Stromal cell of bone marrow (primary cell): Measurements from ENCODE around the gene PRDM12.
A peak's percentile ranks its signal among the peaks of the same experiment; 100 is the strongest.
"Not testable (repeated sequence)": the region's sequence is repeated elsewhere in the genome, so short reads cannot be mapped to it uniquely, and the experiment has no call there.

Experiments
- DNase-seq: peaks from one replicate; pipeline ENCODE4 v3.0.0-alpha.2; 2012; ENCODE audit warnings: low read depth

PRDM12 gene

GRCh38 chr9:130665431-130666392 is 1.3 kb downstream of the PRDM12 start:
- DNase-seq = no peak

- no peak for DNase-seq
Measured at GRCh38 chr9:130666393-130667119, 2.2 kb downstream of the PRDM12 start.

- no peak for DNase-seq
Measured at GRCh38 chr9:130667120-130667435, 2.7 kb downstream of the PRDM12 start.

- no peak for DNase-seq
Measured at GRCh38 chr9:130668196-130668595, 3.8 kb downstream of the PRDM12 start.

DNA sequence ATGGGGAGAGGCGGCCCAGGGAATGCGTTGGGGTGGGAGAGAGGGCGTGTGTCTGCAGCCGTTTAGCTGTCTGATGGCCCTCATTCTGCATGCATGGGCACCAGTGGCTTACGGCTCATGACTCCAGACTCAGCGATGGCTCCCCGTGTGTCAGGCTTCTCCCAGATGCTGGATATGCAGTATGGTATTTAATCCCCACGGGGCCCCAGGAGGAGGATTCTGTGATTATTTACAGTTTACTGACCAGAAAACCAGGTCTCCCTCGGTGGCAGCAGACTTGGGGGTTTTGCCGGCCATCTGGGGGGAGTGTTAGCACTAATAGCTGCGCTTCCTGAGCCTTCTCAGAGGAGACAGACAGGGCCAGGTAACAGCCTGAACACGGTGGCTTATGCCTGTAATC is 4.3 kb downstream of the PRDM12 start:
- no peak for DNase-seq

- DNase-seq = no peak
Measured at GRCh38 chr9:130669965-130670364, 5.6 kb downstream of the PRDM12 start.

GRCh38 chr9:130670644-130671043 is 6.2 kb downstream of the PRDM12 start:
- no peak for DNase-seq

DNA sequence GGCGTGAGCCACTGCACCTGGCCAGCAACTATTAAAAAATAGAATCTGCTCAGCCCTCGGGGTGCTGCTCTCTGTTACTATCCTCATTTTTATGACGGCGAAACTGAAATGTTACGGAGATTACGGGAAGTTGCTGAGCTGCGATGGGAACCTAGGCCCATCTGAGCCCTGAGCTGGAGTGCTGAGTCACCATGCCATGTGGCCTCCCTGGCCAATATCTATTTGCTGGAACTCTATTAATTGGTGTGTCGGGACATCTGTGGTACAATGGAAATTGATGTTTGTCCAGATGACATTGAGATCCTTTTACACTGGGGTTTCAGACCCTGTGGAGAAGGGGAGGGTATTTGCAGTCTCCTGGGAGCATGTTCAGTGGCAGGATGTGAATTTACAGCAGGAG is 8.1 kb downstream of the PRDM12 start:
- DNase-seq = no peak

DNA sequence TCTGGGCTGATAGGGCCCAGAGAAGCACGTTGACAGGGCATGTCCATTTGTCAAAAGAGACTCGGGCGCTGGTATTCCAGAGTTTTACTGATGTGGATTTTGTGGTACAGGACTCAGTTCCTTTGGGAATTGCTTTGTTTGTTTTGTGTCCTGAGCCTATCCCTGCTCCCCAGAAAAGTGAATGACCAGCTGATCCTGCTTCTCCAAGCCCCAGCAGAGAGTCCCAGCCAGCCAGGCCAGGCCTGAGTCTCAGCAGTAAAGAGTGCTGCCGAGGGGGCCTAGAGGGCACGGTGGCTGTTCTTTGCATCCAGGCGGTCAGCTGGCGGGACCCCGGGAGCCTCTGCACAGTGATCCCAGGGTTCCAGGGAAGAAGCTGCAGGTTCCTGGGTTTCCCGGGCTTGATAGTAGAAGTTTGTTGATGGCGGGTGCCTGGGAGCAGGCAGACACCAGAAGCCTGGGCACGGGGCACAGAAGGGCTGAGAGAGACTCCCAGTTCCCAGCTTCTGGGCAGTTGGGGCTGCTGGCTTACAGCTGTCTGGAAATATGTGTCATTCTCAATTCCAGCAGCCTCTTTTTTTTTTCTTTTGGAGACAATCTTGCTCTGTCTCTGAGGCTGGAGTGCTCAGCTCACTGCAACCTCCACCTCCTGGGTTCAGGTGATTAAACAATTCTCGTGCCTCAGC is 8.7 kb downstream of the PRDM12 start:
- DNase-seq = no peak

DNA sequence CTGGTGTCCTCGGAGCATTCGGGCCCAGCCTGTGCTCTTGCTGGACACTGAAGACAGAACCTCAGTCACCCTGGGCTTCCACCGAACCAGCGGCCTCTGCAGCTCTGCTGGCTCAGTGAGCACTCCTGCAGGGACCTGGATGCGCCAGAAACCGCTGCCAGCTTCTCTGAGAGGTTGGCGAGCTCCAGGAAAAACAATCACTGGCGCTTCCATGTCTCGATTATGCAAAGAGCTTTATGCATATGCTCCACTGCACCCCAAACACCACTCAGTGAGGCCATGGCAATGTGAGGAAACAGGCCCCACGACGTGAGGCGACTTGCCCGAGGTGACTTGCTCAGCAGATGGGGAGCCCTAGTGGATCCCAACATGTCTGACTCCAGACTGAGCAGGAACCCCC is 11.0 kb downstream of the PRDM12 start:
- no peak for DNase-seq

GRCh38 chr9:130677252-130677651 is 12.9 kb downstream of the PRDM12 start:
- DNase-seq = no peak

GRCh38 chr9:130680836-130681768 is 16.7 kb downstream of the PRDM12 start:
- peak; percentile 70 for DNase-seq

GRCh38 chr9:130681769-130682420 is 17.5 kb downstream of the PRDM12 start:
- no peak for DNase-seq

GRCh38 chr9:130682421-130683121 is 18.2 kb downstream of the PRDM12 start:
- DNase-seq = peak; percentile 48

GRCh38 chr9:130685104-130685503 is 20.7 kb downstream of the PRDM12 start:
- DNase-seq = no peak

DNA sequence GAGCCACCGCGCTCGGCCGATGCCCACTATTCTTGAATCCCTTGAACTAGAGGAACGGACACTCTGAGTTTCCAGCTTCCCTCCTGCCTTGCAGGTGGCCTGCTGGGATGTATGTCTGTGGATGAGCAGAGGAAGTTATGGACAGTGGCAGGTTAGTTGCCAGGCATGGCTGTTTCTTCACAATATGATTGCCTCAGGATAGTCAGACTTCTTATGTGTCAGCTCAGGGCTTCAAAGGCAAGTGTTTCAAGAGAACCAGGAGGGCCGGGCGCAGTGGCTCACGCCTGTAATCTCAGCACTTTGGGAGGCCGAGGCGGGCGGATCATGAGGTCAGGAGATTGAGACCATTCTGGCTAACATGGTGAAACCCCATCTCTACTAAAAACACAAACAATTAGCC is 21.6 kb downstream of the PRDM12 start:
- DNase-seq = not testable (repeated sequence)

DNA sequence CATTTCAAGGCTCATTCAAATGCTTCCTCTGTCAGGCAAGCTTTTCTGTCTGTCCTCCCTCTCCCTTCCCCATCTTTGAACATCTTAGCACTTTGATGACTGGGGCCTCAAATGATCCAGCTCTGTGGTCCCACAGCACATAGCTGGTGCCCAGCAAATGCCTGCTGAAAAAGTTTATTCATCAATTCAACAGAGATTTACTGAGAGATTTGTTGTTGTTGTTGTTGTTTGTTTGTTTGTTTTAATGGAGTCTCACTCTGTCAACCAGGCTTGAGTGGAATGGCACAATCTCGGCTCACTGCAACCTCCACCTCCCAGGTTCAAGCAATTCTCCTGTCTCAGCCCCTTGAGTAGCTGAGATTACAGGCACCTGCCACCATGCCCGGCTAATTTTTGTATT is 23.2 kb downstream of the PRDM12 start:
- no peak for DNase-seq

DNA sequence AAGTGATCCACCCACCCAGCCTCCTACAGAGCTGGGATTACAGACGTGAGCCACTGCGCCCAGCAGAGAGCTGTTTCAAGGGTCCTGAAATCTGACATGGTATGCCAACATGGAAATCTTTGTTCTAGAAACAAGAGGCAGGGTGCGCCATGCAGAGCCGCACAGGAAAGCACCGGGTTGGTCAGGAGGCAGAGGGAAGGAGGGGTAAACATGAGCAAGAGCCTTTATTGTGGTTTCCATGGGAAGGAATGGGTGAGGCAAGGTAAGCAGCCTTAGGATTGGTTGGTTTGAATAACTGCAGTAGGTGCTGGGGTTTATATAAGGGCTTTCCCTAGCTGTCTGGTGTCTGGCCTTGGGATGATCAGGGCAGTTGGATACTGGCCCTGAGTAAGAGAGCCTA is 23.7 kb downstream of the PRDM12 start:
- DNase-seq = no peak

- no peak for DNase-seq
Measured at GRCh38 chr9:130689572-130689936, 25.2 kb downstream of the PRDM12 start.

DNA sequence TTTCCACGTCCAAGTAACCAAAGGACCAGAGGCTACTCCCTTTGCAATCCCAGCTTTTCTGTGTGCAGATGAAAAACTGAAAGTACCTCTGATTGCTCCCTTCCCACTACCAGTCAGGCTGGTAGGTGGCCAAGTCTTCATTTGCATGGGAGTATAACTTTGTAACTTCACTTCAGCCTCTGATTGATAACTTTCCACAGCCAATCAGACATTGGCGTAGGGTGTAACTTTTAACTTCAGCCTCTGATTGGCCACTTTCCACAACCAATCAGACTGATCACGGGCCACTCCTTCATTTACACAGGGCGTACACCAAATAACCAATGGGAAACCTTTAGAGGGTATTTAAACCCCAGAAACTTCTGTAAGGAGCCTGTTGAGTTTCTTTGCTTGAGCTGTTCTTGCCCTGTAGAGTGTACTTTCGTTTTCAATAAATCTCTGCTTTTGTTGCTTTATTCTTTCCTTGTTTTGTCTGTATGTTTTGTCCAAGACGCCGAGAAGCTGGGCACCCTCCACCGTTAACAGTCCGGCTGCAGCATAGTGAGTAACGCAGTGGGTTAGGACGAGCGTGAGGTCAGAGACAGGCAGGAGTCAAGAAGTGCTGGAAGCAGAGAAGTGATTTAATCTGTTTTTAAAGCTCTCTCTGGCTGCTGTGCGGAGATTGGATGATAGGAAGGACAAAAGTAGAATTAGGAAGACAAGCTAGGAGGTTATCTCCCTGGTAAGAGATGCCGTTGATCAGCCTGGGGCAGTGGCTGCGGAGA is 25.7 kb downstream of the PRDM12 start:
- peak; percentile 99 for DNase-seq
